Mononuclear cell (primary cell): ENCODE results near the gene PCCA. TPM values are rescaled to one million over a fixed set of nuclear protein-coding genes. Genes with fewer than 3 reads are reported as not detected.

Experiments used
- H3K27me3 ChIP-seq: 2 replicates; pipeline ENCODE4 v1.6.0; 2011; ENCODE audit warnings: low read length, control low read depth; ENCODE audit not compliant: insufficient read depth
- H3K4me1 ChIP-seq: 2 replicates; pipeline ENCODE4 v1.5.1; 2011; ENCODE audit warnings: mild to moderate bottlenecking, low read length, control low read depth; ENCODE audit not compliant: insufficient read depth
- H3K4me3 ChIP-seq: 2 replicates; pipeline ENCODE4 v1.5.1; 2011; ENCODE audit warnings: mild to moderate bottlenecking, low read length, moderate library complexity
- H3K9me3 ChIP-seq: 2 replicates; pipeline ENCODE4 v1.5.1; 2011; ENCODE audit warnings: low read depth, mild to moderate bottlenecking, control low read depth, low read length
- total RNA-seq: library from RNA; depleted of rRNA; stranded (reverse); fragments of >200 nt; gene quantifications from one replicate; pipeline ENCODE4 v1.2.3, GENCODE V29; 2012

Gene PCCA
- total RNA-seq, 1 donor: 7.9 TPM

GRCh38 chr13:100403675-100404074 is 314.8 kb downstream of the PCCA start:
- H3K4me3 ChIP-seq: no peak overlapping the region
- no peaks in the 10 kb centered on the region for H3K27me3 ChIP-seq

GRCh38 chr13:100409132-100409531 is 320.2 kb downstream of the PCCA start:
- Histone ChIP-seq H3K4me3 (no peak overlapping the region), H3K9me3 (peaks cover 44% of the 10 kb centered on the region), H3K27me3 (no peaks in the 10 kb centered on the region), H3K4me1 (no peaks in the 10 kb centered on the region)

More at GRCh38 chr13:100403675-100404074, 314.8 kb downstream of the PCCA start:
- peaks cover 13% of the 10 kb centered on the region for H3K9me3 ChIP-seq
- H3K4me1 ChIP-seq: no peaks in the 10 kb centered on the region

DNA sequence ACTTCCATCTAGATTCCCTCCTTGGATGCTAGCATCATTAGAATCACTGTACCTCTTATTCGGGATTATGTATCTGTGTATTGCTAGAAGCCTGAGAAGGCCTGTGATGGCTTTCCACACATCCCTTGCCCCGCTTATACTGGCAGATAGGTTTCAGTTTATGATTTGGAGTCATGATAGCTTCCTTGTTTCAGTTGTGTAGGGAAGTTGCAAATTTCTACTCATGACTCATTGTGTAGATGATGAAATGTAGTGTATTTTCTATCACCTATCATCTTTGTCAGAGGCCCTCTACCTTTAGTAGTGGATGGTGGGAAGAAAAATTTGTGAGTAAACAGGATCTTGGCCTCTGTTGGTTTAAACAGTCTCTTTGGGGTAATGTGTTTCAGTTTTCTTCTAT is 334.5 kb downstream of the PCCA start:
- Histone ChIP-seq H3K4me3 (no peak overlapping the region), H3K9me3 (no peaks in the 10 kb centered on the region), H3K4me1 (peaks cover 9% of the 10 kb centered on the region), H3K27me3 (no peaks in the 10 kb centered on the region)

- H3K4me3 ChIP-seq: no peak overlapping the region
- no peaks in the 10 kb centered on the region for H3K4me1 ChIP-seq
- no peaks in the 10 kb centered on the region for H3K9me3 ChIP-seq
These were observed 340.1 kb downstream of the PCCA start for GRCh38 chr13:100428986-100429385.

DNA sequence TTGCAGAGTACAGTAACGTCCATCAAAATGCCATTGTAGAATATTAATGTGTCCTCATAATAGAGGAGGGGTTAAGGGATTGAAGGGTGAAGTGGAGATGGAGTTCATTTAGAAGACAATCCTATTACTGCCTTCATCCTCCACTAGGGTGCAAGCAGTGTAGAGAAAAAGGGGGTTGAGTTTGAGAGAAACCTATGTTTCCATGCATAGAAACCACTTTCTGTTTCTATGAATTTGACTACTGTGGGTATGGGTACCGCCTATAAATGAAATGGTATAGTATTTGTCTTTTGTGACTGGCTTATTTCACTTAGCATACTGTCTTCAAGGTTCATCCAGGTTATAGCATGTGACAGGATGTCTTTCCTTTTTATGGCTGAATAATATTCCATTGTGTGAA is 343.7 kb downstream of the PCCA start:
- no peak overlapping the region for H3K4me3 ChIP-seq
- no peaks in the 10 kb centered on the region for H3K27me3 ChIP-seq
- no peaks in the 10 kb centered on the region for H3K9me3 ChIP-seq
- no peaks in the 10 kb centered on the region for H3K4me1 ChIP-seq

More at GRCh38 chr13:100428986-100429385, 340.1 kb downstream of the PCCA start:
- H3K27me3 ChIP-seq: no peaks in the 10 kb centered on the region

DNA sequence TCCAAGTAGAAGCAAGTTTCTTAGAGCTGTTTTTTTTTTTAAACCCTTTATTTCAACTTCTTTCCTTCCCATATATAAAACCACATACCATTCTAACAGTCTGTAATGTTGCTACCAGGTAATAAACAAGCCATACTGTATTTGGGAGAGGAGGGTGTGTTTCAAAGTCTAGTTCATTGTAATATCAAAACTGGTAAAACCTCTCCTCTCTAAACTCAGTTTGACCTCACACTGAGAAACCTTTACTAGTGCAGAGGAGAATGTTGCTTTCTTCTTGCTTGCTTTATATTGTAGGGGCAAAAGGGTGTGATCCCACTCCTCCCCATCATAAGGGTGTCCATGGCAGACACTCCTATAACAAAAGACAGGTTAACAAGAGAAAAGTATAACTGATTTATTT is 344.6 kb downstream of the PCCA start:
- H3K4me3 ChIP-seq: no peak overlapping the region
- no peaks in the 10 kb centered on the region for H3K9me3 ChIP-seq
- no peaks in the 10 kb centered on the region for H3K4me1 ChIP-seq
- no peaks in the 10 kb centered on the region for H3K27me3 ChIP-seq

DNA sequence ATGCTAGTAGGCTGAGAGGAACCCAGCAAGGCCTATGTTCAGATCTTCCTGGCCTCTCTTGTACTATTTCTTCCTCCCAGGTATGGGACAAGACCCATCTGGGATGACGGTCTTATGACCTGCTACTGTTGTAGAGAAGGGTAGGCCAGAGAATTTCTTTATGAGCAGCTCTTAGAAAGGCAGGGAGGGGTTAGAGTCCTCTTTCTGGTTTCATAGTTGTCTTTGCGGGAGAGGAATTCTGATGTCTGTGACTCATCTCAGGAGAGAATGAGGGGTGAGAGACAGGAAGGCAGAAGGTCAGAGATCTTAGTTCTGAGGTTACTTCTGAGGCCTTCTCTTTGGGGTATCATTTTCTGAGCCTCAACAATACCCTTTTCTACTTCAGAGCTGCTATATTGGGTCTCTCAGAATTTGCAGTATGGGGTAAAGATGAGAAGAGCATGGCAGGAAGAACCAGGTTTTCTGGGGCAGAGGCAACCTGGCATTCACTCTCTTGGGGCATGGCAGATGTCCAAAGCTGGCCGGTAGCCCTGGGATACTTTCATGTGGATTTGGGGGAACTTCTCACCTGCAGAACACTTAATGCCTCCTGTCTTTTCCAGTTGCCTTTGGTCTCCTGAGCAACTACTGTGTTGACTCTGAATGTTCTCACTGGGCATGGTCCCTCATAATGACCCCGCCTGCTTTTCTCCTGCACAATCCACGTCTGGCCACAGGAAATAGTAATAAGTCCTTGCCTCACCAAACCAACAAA is 345.3 kb downstream of the PCCA start:
- Histone ChIP-seq H3K9me3 (no peaks in the 10 kb centered on the region), H3K4me1 (no peaks in the 10 kb centered on the region), H3K4me3 (no peak overlapping the region), H3K27me3 (no peaks in the 10 kb centered on the region)

DNA sequence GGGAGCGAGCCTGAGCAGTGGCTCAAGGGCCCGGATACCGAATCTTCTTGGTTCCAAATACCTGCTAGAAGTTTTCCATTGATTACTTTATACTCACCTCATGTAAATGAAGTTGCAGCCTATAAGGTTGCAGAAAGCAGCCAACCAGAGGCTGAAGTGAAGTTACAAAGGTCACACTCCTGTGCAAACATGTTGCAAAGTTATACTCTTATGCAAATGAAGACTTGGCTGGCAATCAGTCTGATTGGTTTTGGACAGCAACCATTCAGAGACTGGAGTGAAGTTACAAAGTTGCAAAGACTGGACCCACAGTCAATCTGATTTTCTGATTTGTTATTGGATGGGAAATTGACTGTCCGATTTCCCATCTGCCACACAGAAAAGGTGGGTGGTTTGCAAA is 347.2 kb downstream of the PCCA start:
- Histone ChIP-seq H3K4me3 (no peak overlapping the region), H3K9me3 (no peaks in the 10 kb centered on the region), H3K27me3 (no peaks in the 10 kb centered on the region), H3K4me1 (no peaks in the 10 kb centered on the region)

- no peaks in the 10 kb centered on the region for H3K4me1 ChIP-seq
- H3K4me3 ChIP-seq: no peak overlapping the region
These were observed 349.3 kb downstream of the PCCA start for GRCh38 chr13:100438059-100438788.

DNA sequence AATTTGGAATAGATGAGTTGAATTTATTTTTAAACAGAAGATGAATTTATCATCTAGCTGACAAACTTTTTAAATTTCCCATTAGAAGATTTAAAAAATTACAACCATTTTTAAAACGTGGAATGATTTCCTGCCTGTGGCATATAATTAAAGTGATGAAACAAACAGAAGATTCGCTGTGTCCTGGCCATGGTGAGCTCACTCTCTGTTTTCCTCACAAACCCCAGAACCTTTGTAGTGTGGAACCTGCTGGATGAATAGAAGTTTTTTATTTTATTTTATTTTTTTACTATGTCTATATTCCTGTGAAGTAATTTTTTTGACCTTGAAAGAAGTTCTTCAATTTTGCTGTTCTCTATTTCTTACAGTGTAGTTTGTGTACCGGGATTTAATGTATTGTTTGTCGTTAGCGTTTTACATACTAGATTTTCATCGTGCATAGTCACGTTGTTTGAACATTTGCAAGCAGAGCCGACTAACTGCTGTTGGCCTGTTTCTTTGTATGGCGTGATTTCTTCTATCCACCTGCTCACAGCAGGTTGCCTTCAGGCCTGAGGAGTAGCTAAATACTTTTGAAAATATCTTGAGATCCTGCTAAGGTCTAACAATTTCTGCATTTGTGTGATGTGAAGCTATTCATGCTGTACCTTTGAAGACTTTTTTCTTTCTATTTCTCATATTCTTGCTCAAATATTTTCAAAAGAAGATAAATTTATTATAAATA is 350.5 kb downstream of the PCCA start:
- Histone ChIP-seq H3K4me3 (no peak overlapping the region), H3K27me3 (no peaks in the 10 kb centered on the region), H3K4me1 (no peaks in the 10 kb centered on the region), H3K9me3 (no peaks in the 10 kb centered on the region)

More at GRCh38 chr13:100438059-100438788, 349.3 kb downstream of the PCCA start:
- Histone ChIP-seq H3K9me3 (no peaks in the 10 kb centered on the region), H3K27me3 (no peaks in the 10 kb centered on the region)

GRCh38 chr13:100440751-100441425 is 352.0 kb downstream of the PCCA start:
- Histone ChIP-seq H3K27me3 (no peaks in the 10 kb centered on the region), H3K4me3 (no peak overlapping the region)

DNA sequence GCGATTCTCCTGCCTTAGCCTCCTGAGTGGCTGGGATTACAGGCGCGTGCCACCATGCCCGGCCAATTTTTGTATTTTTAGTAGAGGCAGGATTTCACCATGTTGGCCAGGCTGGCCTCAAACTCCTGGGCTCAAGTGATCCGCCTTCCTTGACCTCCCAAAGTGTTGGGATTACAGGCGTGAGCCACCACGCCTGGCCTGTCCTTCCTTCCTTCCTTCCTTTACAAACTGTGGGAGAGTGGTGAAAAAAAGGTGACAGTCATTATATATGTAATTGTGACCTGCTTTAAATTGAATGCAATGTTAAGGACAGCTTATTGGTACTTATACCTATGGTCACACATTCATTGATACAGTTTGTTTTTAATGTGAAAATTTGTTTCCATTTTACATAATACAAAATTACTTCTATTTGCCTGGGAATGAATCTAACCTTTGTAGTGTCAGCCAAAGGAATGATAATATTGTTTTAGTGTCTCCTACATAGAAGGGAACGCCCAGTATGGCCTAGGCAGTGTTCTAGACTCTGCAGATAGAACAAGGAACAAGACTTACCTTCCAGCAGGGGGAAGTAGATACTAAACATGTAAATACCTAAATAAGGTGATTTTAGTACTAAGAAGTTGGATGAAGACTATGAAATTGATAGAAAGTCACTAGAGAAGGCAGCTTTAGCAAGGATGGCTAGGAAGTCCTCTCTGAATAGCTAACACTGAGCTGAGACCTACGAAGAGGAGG is 353.4 kb downstream of the PCCA start:
- H3K9me3 ChIP-seq: no peaks in the 10 kb centered on the region
- H3K4me1 ChIP-seq: no peaks in the 10 kb centered on the region
- no peaks in the 10 kb centered on the region for H3K27me3 ChIP-seq
- no peak overlapping the region for H3K4me3 ChIP-seq

More at GRCh38 chr13:100440751-100441425, 352.0 kb downstream of the PCCA start:
- no peaks in the 10 kb centered on the region for H3K4me1 ChIP-seq
- no peaks in the 10 kb centered on the region for H3K9me3 ChIP-seq

DNA sequence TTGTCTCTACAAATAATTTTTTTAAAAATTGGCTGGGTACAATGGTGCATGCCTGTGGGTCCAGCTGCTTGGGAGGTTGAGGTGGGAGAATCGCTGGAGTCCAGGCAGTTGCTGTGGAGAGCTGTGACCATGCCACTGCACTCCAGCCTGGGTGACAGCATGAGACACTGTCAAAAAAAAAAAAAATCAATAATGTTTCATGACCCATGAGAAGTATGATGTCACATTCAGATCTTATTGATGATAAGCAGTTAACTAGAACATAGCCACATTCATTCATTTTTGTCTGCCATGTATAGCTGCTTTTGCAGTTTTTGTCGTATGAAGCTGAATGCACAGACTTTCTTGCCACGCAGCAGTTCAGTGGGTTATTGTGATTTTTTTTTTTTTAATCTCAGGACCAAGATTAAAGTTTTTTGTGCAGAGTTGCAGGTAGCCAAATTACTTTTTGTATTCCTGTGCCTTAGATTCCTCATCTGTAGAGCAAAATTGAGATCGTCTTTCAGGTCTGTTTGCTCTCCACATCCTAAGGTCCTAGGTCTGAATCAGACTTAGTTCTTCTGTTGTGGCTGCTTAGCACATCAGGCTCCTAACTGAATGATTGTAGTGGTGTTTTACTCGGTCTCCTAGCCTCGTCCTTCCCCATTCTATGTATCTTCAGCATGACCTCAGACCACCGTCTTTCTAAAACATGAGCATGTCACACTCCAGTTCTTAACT is 354.5 kb downstream of the PCCA start:
- Histone ChIP-seq H3K4me3 (no peak overlapping the region), H3K4me1 (no peaks in the 10 kb centered on the region), H3K27me3 (no peaks in the 10 kb centered on the region), H3K9me3 (no peaks in the 10 kb centered on the region)

DNA sequence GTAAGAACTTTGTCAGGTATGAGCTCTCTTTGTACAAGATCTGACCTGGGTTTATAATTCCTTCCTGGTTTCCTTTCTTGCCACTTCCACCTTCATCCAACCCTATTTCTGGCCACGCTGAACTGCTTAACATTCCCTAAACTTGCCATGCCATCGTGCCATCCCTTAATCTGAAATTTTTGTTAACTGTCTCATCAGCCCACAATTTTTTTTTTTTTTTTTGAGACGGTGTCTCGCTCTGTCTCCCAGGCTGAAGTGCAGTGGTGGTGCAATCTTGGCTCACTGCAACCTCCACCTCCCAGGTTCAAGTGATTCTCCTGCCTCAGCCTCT is 355.1 kb downstream of the PCCA start:
- Histone ChIP-seq H3K4me3 (no peak overlapping the region), H3K9me3 (no peaks in the 10 kb centered on the region), H3K4me1 (no peaks in the 10 kb centered on the region), H3K27me3 (no peaks in the 10 kb centered on the region)
